NT2/D1 (cell line): ENCODE results near the gene MALT1.

ENCODE experiments used
- SUZ12 ChIP-seq: IDR thresholded peaks from 2 replicates; pipeline ENCODE4 v1.6.1; 2011; ENCODE audit not compliant: insufficient read length, insufficient read depth; ENCODE audit errors: extremely low read depth
- YY1 ChIP-seq: IDR thresholded peaks from 2 replicates; pipeline ENCODE4 v1.6.1; 2011; ENCODE audit not compliant: insufficient read length, insufficient read depth
- ZNF274 ChIP-seq: IDR thresholded peaks from 2 replicates; pipeline ENCODE4 v1.6.1; 2011; ENCODE audit warnings: mild to moderate bottlenecking, low read depth, low read length

DNA sequence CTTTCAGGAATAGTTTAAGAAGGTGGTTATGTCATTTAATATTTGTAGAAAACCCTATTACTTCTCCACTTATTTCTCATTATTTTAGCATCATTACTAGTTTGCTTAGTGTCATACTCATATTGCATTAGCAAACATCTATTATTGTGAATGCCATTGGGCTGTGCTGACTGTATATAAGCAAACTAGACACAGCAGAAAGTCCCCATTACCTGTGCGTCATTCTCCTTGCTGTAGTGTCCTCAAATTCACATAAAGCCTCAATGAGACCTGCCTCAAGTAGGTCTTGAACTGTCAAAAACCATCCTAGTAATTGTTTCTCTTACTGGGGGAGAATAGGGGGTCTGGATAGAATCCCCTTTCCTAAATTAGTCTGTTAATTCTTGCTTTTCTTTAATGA is 43.6 kb downstream of the MALT1 start:
- no peak for TF ChIP-seq SUZ12
- no peak for TF ChIP-seq YY1
- no peak for TF ChIP-seq ZNF274
